Nephron progenitor cell (in vitro differentiated cells): ENCODE data around the gene COL27A1.
"Not testable (repeated sequence)": the region's sequence is repeated elsewhere in the genome, so short reads cannot be mapped to it uniquely, and the experiment has no call there.

ENCODE experiments used
- DNase-seq: peaks from one replicate; pipeline ENCODE4 v3.0.0; 2021
- H3K27ac Mint-ChIP-seq: 2 replicates; pipeline ENCODE4 v1.8.0; 2021; ENCODE audit warnings: mild to moderate bottlenecking, moderate library complexity, mixed read lengths
- H3K27me3 Mint-ChIP-seq: 2 replicates; pipeline ENCODE4 v1.8.0; 2021; ENCODE audit warnings: mild to moderate bottlenecking, low read depth, mixed read lengths; ENCODE audit not compliant: poor library complexity
- H3K36me3 Mint-ChIP-seq: 2 replicates; pipeline ENCODE4 v1.8.0; 2021; ENCODE audit warnings: low read depth, mixed read lengths
- H3K4me1 Mint-ChIP-seq: 2 replicates; pipeline ENCODE4 v1.8.0; 2021; ENCODE audit warnings: mixed read lengths
- H3K4me3 Mint-ChIP-seq: 2 replicates; pipeline ENCODE4 v1.8.0; 2021; ENCODE audit warnings: mild to moderate bottlenecking, moderate library complexity, mixed read lengths
- H3K9me3 Mint-ChIP-seq: 2 replicates; pipeline ENCODE4 v1.8.0; 2021; ENCODE audit warnings: mild to moderate bottlenecking, moderate library complexity, mixed read lengths
- TF ChIP-seq, protein P1 (sequence below): fragments of 200-600 bp; sonication (generic); IDR thresholded peaks from 2 replicates; pipeline ENCODE4 v1.5.0; 2021; ENCODE audit warnings: antibody characterized with exemption

The COL27A1 gene

DNA sequence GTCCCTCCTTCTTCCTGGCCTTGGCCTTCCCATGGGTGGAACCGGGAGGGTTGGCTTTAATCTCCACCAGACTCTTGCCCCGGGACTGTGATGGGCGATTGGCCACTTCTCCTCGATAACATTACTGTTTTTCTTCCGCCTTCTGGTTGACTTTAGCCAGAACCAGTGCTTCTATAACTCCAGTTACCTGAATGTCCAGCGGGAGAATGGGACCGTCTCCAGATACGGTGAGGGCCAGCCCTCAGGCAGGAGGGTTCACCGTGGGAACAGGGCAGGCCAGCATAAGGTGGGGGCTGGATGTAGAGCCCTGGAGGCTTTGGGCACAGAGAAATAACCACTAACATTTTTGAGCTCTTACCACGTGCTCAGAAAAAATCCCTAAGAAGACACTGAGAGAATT, 175.3 kb downstream of the COL27A1 start:
- Mint-ChIP-seq H3K27ac (no peak overlapping the region), H3K4me1 (no peaks in the 10 kb centered on the region), H3K9me3 (no peaks in the 10 kb centered on the region), H3K27me3 (no peaks in the 10 kb centered on the region), H3K36me3 (peaks cover 5% of the 10 kb centered on the region), H3K4me3 (no peak overlapping the region)
- DNase-seq: no peak
- TF ChIP-seq, protein P1, sequence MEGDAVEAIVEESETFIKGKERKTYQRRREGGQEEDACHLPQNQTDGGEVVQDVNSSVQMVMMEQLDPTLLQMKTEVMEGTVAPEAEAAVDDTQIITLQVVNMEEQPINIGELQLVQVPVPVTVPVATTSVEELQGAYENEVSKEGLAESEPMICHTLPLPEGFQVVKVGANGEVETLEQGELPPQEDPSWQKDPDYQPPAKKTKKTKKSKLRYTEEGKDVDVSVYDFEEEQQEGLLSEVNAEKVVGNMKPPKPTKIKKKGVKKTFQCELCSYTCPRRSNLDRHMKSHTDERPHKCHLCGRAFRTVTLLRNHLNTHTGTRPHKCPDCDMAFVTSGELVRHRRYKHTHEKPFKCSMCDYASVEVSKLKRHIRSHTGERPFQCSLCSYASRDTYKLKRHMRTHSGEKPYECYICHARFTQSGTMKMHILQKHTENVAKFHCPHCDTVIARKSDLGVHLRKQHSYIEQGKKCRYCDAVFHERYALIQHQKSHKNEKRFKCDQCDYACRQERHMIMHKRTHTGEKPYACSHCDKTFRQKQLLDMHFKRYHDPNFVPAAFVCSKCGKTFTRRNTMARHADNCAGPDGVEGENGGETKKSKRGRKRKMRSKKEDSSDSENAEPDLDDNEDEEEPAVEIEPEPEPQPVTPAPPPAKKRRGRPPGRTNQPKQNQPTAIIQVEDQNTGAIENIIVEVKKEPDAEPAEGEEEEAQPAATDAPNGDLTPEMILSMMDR: no peak

DNA sequence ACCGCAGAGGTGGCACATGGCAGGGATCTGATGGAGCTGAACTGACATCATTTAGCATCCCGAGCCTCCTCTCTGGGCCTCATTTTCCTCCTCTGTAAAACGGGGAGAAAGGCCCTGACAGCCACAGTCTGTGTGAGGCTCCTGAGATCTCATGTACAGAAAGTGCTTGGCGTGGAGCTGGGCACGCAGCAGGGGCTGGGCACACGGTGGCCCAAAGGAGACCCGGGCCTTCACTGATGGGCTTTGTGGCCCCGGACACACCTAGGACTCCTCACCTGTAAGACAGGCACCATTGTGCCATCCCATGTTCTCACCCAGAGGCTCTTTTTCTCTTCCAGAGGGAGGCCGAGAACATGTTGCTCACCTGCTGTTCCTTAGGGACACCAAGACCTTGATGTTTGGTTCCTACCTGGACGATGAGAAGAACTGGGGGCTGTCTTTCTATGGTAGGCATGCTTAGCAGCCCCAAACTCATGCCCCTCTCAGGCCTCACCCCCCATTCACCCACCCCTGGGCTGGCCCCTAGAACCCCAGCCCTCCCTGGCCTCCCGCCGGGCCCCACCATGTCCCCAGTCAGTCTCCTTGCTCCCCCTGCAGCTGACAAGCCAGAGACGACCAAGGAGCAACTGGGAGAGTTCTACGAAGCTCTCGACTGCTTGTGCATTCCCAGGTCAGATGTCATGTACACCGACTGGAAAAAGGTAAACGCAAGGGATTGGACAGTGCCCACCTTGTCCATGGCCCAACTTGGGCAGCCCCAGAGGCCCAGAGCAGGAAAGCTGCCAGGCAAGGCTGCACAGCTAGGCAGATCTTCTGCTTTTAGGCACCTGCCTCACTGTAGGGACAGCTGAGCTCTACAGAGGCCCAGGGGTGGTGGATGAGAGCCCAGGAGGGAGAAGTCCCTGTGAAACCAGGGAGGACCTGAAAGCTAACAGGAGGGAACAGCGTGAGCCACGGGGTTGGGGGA, 176.2 kb downstream of the COL27A1 start:
- H3K4me1 Mint-ChIP-seq, DNase-seq: not testable (repeated sequence)

DNA sequence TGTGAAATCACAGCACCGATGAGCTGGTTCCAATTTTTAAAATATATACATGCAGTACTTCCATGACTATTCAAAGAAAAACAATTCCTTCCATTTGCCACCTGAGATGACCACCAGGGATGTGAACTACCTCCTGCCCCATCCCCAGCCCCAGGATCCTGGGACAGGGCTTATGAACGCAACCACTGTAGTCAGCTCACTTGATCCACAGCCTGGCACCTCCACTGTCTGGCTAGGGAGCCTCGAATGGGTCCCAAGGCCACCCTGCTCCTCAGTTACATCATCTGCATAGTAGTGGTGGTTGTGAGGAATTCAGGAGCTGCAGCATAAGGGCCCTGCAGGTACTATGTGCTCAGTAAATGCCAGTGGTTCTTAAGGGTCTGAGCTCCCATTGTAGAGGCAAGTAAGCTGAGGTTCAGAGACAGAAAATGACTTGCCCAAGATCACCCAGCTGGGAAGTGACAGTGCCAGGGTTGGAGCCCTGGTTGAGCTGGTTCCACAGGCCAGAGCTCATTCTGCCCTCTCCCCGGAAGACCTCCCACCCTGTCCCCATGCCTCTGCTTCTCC, 177.2 kb downstream of the COL27A1 start:
- H3K27ac Mint-ChIP-seq, H3K27me3 Mint-ChIP-seq, DNase-seq, H3K4me1 Mint-ChIP-seq, H3K9me3 Mint-ChIP-seq, H3K4me3 Mint-ChIP-seq: not testable (repeated sequence)
- H3K36me3 Mint-ChIP-seq: peaks cover 10% of the 10 kb centered on the region

More for the DNA sequence above, 176.2 kb downstream of the COL27A1 start:
- H3K27me3 Mint-ChIP-seq, H3K4me3 Mint-ChIP-seq, H3K27ac Mint-ChIP-seq, H3K9me3 Mint-ChIP-seq, H3K36me3 Mint-ChIP-seq: not testable (repeated sequence)

DNA sequence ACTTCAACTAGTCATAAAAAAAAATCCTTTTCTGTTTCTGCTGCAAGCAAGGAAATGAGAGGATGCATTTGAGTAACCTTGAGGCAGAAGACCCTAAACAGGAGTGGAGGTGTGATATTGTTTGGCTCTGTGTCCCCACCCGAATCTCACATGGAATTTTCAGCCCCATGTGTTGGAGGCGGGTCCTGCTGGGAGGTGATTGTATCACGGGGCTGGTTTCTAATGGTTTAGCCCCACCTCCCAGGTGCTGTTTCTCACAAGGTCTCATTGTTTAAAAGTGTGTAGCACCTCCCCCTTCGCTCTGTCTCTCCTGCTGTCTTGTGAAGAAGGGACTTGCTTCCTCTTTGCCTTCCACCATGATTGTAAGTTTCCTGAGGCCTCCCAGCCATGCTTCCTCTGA, 178.4 kb downstream of the COL27A1 start:
- H3K27ac Mint-ChIP-seq: not testable (repeated sequence)

DNA sequence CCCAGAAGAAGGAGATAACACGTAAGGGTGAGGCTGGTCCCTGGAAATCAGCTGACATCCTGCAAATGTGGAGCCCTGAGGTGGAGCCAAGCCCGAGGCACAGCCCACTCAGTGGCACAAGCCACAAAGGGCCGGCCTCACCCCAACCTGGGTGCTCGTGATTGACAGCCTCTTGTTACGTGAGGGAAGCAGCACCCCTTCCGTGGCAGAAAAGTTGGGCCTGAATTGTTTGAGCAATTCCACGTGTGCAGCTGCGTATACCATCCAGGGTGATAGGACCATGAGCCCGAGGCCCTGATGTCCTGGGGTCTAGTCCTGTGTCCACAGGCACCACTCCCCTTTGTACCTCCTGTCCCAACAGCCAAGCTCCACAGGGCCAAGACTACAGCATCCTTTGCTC, 179.2 kb downstream of the COL27A1 start:
- TF ChIP-seq, protein P1: no peak
- Mint-ChIP-seq H3K27me3 (no peaks in the 10 kb centered on the region), H3K4me1 (no peaks in the 10 kb centered on the region), H3K4me3 (no peak overlapping the region), H3K27ac (no peak overlapping the region), H3K36me3 (peaks cover 22% of the 10 kb centered on the region), H3K9me3 (no peaks in the 10 kb centered on the region)
- DNase-seq: no peak

More for the DNA sequence above, 178.4 kb downstream of the COL27A1 start:
- not testable (repeated sequence) for H3K4me1 Mint-ChIP-seq, H3K4me3 Mint-ChIP-seq, DNase-seq, H3K9me3 Mint-ChIP-seq, H3K27me3 Mint-ChIP-seq
- H3K36me3 Mint-ChIP-seq: peaks cover 19% of the 10 kb centered on the region

DNA sequence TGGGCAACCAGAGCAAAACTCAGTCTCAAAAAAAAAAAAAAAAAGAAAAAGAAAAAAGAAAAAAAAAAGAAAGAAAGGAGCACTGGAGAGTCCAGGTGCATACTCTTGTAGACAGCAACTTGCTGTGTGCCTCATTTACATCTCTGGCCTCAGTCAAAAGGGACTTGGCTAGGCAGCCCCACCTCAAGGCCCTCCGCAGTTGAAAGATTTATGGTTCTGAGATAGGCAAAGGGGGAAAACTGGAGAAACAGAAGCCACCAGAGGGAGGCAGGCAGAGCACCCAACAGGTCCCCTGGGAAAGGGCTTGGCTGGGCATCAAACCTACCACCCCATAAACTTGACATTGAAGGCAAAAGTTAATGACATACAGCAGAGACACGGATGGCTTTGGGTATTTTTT, 180.4 kb downstream of the COL27A1 start:
- Mint-ChIP-seq H3K36me3 (peaks cover 28% of the 10 kb centered on the region), H3K4me1 (no peaks in the 10 kb centered on the region), H3K27ac (no peak overlapping the region), H3K4me3 (no peak overlapping the region), H3K9me3 (no peaks in the 10 kb centered on the region), H3K27me3 (no peaks in the 10 kb centered on the region)
- no peak for DNase-seq
- TF ChIP-seq, protein P1: no peak

DNA sequence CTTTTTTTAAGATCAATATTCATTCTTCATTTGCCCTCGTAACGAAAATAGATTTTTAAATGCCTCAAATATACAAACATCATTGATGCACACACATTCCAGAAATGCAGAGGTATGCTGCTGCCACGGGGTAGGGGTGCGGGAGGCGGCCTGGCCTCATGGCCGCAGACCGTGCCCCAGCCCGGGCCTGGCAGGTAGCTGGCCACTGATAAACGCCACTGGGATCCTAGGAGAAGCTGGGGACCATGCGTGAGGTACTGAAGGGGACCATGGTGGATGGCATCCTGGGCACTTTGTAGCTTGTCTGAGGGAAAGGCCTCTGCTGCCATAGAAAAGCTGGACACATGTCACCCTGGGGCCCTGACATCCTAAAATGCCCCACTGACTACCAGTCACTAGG, 180.8 kb downstream of the COL27A1 start:
- no peak for DNase-seq
- no peaks in the 10 kb centered on the region for H3K4me1 Mint-ChIP-seq
- H3K27ac Mint-ChIP-seq: no peak overlapping the region
- no peaks in the 10 kb centered on the region for H3K9me3 Mint-ChIP-seq
- TF ChIP-seq, protein P1: no peak
- no peaks in the 10 kb centered on the region for H3K27me3 Mint-ChIP-seq
- H3K4me3 Mint-ChIP-seq: no peak overlapping the region
- peaks cover 30% of the 10 kb centered on the region for H3K36me3 Mint-ChIP-seq
